Frontal cortex (tissue), 4 donors: ENCODE data around the gene MISP. TPM values are rescaled to one million over a fixed set of nuclear protein-coding genes. Genes with fewer than 3 reads are reported as not detected.

Experiments
- DNase-seq, 2 donors: peaks; one replicate each; pipeline ENCODE4 v3.0.0; 2012; ENCODE audit warnings: low spot score in 2 of 2
- FAIRE-seq: peaks from 2 replicates; lab custom pipeline; 2012; peaks lifted over from hg19 to GRCh38; lab: Jason Lieb, UNC
- total RNA-seq: library from RNA; depleted of rRNA; stranded (reverse); fragments of >200 nt; gene quantifications from one replicate; pipeline ENCODE4 v1.2.3, GENCODE V29; 2014
- donor health status: control.
- donor health status: control.
- donor health status: control.

The MISP gene
- total RNA-seq, 1 donor from 2014 or later: 0.41 TPM

DNA sequence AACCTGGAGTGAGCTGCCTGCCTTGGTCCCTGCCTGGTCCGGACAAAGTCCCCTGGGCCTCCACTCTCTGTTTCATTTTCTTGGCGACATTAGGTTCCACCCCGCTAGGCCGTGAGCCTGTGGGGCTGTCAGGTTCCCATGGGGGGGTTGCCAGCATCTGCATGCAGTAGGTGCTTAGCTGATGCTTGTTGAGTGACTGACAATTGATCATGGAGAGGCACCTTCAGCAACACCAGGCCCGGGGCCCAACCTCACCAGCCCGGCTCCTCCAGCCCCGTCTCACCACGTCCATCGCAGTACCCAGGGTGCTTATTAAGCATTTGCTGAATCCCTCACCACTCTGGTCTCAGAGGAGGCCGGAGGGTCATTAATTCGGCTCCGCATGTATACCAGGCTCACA, 13.4 kb downstream of the MISP start:
- DNase-seq: no peak
- no peak for FAIRE-seq

DNA sequence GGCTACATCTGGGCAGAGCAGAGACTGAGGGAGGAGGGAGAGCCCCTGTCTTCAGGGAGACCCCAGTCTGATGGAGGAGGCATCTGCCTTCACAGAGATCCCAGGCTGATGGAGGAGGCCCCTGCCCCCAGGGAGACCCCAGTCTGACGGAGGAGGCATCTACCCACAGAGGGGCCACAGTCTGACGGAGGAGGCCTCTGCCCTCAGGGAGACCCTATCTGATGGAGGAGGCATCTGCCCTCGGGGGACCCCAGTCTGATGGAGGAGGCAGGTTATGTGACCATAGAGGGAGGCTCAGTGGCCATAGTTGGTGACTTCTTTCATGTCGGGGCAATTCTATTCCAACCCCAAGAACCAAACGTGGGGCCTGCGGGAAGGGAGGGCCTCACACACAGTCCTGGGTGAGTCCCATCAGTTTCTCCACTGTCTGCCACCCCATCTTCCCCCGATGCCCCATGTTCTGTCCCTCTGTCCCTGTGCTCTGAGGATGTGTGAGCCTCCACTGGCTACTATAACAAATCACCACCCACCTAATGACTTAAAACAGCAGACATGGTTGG, 14.3 kb downstream of the MISP start:
- DNase-seq (no peak), FAIRE-seq (no peak)

DNA sequence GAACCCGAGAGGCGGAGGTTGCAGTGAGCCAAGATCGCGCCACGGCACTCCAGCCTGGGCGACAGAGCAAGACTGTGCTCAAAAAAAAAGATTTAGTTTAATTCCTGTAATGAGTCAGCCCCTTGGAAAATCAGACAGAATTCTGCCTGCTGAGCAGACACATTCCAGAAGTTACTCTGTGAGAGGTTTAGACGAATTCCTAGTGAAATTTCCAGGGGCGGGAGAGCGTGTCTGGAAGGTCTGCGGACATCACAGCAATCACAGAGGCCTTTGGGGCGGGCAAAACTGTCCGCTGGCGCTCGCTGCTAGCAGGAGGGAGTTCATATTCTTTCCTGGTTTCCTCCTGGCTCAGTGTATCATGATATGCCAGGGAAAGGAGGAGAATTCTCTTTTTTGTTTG, 17.5 kb downstream of the MISP start:
- FAIRE-seq (no peak), DNase-seq (no peak)

DNA sequence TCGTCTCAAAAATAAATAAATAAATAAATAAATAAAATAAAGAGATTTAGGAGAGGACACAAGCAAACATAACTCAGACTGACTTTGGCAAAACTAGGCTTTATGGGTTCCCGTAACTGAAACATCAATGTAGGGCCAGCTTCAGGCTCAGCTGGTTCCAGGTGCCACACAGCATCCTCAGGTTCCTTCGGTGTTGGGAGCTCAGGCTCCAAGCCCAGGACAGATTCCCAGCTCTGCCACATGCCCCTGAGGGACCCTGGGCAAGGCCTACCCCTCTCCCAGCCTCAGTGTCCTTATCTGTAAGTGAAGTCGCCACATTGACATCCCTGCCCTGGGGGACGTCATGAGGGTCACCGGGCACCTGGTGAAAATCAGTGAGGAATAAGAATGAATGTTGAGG, 18.7 kb downstream of the MISP start:
- no peak for FAIRE-seq
- DNase-seq: no peak

DNA sequence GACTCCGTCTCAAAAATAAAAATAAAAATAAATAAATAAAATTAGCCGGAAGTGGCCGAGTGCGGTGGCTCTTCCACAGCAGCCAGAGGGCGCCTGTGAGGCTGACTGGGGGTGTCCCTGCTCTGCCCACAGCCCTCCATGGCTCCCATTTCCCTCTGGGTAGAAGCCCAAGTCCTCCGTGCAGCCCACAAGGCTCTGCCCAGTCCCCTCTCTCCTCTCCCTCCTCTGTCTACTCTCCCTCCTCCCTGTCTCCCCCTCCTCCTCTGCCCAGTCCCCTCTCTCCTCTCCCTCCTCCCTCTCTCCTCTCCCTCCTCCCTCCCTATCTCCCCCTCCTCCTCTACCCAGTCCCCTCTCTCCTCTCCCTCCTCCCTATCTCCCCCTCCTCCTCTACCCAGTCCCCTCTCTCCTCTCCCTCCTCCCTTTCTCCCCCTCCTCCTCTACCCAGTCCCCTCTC, 20.4 kb downstream of the MISP start:
- FAIRE-seq: no peak
- DNase-seq: no peak

DNA sequence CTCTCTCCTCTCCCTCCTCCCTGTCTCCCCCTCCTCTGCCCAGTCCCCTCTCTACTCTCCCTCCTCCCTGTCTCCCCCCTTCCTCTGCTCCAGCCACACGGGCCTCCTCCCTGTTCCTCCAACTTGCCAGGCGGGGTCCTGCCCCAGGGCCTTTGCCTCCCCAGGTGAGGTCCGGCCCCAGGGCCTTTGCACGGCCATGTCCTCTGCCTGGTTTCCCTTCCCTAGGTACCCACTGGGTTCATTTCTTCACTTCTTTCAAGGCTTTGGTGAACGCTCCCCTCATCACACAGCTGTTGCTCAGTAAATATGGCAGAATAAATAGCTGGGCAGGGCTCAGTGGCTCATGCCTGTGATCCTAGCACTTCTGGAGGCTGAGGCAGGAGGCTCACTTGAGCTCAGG, 21.2 kb downstream of the MISP start:
- DNase-seq: no peak
- FAIRE-seq: no peak

DNA sequence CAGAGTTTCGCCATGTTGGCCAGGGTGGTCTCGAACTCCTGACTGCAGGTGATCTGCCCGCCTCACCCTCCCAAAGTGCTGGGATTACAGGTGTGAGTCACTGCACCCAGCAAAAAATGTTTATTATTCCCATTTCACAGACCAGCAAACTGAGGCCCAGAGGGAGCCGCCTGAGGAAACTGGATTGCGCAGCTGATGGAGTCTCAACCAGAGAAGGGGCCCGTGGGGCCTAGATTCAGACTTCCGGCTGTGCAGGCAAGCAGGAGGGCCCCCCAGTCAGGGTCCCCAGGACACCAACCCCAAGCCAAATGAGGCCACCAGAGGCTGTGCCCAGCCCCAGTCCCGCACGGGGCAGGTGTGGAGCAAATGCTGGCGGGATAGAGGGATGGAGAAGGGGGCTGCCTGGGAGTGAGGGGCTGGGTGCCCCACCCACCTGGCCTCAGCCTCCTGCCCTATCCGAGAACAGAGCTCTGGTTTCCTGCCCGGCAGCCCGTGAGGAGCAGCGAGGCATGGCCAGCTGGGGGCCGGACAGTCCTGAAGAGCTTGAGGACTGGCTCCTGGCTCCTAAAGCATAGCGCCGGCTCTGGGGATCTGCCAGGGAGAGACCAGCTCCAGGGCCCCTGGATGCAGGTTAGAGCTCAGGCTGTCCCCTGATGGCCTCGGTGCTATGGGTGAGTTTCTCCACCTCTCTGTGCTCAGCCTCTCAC, 22.0 kb downstream of the MISP start:
- FAIRE-seq (no peak), DNase-seq (no peak)

DNA sequence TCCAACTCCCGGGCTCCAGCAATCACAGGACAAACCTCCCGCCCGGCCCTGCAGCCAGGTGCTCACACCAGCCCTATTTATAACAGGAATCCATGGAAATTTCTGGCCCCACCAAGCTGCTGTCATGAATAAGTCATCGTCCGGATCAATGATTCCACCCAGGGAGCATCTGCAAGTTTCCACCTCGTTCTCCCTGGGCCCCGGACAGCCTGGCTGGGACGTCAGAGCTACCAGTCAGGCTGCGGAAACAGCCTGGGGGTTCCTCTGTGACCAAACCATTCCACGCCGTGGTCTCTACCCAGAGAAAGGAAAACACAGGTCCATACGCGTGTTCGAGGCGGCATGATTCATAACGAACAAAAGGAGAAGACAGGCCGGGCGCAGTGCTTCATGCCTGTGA, 25.6 kb downstream of the MISP start:
- FAIRE-seq (no peak), DNase-seq (no peak)

DNA sequence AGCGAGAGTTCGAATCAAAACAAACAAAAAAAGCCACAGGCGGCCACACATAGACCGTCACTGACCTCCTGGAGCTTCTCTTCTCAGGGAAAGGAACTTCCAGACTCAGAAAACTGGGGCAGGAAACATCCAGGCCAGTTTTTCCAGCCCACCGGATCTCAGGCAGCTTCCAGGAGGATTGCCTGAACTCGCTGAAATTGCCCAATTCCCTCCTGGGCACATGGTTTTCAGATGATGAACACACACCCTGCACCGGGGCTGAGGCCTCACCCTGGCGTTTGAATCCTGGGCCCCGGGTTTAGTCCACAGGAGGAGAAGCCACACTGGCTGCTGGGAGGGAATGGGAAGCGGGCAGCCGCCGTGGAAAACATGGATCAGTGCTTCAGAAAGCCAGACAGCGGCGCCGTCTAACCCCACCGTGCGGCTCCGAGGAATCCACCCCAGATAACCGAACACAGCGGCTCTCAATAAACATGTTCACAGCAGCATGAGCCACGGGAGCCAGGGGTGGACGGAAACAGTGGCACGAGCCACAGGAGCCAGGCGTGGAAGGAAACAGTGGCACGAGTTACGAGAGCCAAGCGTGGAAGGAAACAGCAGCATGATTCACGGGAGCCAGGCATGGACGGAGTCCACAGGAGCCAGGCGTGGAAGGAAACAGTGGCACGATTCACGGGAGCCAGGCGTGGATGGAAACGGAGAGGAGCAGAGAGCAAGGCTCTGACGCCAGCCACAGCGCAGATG, 28.2 kb downstream of the MISP start:
- DNase-seq: no peak
- no peak for FAIRE-seq

DNA sequence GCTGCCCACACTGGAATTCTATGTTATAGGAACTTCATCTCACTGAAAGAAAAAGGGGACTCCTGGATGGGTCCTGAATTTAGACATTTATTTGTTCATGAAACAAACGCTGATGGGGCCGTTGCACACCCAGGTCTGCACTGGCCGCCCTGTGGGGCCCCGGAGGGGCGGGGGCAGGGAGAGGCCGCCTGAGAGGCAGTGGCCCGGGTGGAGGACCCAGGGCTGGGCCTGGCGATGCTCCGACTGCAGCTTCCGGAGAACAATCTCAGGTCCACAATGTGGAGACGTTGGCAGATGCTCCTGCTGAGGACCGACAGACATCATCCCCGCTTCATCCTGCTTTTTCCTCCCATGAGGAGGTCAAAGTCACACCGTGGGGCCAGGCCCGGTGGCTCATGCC, 30.0 kb downstream of the MISP start:
- no peak for DNase-seq

DNA sequence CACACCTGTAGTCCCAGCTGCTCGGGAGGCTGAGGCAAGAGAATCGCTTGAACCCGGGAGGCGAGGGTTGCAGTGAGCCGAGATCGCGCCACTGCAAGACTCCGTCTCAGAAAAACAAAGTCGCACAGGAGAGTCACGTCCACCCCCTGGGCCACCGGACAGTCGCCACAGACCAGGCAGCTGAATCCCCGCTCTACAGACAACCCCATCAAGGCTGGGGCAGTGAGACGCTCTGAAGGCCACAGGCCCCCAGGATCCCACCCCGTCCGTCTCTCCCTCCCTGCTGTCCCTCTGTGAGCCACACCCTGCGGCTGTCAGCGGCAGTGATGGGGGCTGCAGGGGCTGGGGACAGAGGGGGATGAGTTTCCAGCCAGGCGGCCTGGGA, 30.9 kb downstream of the MISP start:
- FAIRE-seq (no peak), DNase-seq (no peak)

More for the DNA sequence above, 30.0 kb downstream of the MISP start:
- FAIRE-seq: no peak

DNA sequence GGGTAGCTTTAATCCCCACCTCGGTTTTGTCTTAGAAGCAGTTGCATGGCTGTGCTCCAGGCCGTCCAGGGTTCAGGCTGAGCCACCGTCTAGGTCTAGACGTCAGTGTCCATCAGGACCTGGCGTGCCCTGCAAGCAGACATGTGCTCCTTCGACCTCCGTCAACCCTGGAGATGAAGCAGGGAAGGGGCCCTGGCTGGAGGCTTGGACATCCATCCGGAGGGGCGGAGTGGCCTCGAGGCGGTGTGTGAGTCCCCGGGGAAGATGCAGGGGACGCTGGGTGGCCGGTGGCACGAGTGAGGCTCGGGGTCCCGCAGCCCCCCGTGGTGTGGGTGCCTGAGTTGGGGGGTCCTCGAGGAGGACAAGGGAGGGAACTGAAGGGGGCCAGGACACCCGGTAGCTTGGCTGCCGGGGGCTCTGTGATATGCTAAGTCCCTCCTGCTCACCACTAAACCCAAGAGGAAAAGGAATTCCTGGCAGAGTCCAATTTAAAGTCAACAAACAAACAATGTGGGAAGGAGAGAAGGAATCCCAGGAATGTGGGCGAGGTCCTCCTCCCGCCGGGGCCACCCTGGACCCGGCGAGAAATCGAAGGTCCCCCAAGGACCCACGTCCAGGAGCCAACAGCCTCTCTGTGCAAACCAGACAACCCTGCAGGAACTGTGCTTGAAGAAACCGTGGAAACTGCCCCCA, 31.4 kb downstream of the MISP start:
- DNase-seq (no peak), FAIRE-seq (no peak)

DNA sequence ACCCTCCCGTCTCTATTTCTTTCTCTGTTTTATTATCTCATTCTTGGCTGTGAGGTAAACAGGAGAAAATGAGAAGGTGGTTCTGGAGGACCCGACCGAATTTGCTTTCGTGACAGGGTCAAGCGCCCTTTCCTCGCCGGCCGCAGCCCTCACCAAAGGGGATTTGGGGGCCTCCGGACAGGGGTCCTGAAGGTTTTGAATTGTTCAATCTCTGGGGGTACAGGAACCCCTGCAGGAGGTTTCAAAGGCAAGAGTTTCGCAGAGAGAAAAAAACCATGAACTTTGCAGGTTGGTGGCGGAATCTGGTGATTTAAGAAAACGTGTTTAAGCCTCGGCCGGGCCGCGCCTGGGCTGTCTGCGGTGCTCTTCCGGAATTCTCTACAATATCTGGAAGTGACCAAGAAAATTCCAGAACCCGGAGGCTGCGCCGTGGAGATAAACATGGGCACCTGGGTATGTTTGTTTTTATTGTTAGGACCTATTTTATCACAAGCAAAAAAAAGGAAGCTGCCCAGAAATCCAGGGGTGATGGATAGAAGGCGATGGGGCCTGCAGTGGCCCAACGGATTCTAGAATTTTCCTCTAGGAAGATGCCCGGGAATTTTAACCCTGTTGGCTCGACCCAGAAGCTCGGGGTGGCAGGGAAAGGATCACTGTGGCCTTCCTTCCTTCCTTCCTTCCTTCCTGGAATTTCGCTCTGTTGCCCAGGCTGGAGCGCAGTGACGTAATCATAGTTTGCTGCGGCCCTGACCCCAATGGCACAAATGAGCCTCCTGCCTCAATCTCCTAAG, 32.2 kb downstream of the MISP start:
- FAIRE-seq (no peak), DNase-seq (no peak)

DNA sequence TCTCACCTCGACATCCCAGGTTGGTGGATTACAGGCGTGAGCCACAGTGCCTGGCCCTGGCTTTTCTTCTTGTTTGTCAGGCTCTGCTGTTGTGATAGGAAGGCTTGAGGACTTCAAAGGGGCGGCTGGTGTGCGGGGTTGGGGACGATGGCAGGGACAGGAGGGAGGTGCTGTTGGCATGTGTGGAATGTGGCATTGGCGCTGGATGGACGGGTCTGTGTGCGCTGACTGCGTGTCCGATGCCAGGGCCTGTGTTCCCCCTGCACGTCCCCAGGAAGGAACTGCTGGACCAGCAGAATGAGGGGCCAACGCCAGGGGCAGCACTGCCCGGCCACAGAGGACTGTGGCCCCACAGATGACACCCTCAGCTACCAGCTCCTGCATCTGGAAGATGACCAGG, 33.6 kb downstream of the MISP start:
- DNase-seq (no peak), FAIRE-seq (no peak)

DNA sequence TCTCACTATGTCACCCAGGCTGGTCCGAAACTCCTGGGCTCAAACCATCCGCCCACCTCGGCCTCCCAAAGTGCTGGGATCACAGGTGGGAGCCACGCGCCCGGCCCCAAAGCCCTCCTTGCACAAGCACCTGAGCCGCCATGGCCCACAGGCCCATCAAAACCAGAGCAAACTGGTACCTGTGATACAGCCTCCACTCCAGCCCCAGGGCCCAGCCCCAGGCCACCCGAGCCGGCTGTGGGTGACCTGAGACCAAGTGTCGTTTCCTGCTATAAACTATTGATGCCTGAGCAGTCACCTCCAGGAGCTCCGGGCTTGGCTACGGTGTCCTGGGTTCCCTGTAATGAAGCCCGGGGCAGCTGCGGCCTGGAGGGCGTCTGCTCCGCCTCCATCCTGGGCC, 36.6 kb downstream of the MISP start:
- FAIRE-seq: no peak
- no peak for DNase-seq

DNA sequence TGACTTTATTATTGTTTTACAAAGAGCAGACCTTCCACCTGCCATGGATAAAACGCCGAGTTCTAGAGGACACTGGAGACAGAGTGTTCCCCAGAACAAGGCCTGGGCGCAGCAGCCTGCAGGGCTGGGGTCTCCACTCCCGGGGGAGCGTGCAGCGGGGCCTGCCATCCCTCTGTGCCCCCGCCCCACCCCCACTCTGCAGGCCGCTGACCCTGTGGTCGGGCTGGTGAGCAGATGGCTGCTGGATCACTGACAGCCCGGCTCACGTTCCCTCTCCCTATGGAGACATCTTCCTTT, 37.7 kb downstream of the MISP start:
- FAIRE-seq (no peak), DNase-seq (no peak)

DNA sequence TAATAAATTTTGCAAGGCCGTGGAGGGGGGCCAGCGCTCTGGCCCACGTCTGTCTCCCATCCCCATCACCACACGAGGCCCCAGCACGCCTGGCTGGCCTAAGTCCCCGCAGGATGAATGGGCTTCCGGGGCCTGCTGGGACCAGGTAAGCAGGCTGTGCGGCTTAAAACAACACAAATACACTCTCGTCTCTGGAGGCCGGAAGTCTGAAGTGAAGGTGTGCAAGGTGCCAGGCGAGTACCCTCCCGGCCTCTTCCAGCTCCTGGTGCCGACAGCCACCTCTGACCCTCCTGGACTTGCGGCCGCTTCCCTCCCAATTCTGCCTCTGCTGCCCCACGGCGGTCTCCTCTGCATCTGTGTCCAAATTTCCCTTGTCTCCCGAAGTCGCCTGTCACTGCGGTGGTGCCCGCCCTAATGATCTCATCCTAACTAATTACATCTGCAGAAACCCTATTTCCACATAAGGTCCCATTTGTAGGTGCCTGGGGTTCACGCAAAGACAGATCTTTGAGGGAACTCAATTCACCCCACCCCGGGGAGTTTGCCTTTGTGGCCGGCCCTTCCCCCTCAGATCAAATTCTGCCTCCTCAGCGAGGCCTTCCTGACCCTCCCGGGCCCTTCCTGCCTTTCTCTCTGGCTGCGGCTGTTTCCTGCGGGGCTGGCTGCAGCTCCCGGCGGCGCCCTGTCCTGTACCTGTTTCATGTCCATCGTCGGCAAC, 38.2 kb downstream of the MISP start:
- DNase-seq: no peak
- FAIRE-seq: no peak

DNA sequence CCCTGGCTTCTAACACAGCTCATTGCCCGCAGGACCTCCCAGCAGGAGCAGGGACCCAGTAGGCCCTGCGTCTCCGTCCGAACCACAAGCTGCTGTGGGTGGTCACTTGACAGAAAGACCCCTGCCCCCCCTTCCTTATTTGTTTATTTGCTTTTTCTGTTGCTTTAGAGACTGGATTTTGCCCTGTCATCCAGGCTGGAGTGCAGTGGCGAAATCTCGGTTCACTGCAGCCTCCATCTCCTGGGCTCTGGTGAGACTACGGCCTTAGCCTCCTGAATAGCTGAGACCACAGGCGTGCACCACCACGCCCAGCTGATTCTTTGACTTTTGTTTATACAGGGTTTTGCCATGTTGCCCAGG, 38.8 kb downstream of the MISP start:
- no peak for DNase-seq
- FAIRE-seq: no peak

DNA sequence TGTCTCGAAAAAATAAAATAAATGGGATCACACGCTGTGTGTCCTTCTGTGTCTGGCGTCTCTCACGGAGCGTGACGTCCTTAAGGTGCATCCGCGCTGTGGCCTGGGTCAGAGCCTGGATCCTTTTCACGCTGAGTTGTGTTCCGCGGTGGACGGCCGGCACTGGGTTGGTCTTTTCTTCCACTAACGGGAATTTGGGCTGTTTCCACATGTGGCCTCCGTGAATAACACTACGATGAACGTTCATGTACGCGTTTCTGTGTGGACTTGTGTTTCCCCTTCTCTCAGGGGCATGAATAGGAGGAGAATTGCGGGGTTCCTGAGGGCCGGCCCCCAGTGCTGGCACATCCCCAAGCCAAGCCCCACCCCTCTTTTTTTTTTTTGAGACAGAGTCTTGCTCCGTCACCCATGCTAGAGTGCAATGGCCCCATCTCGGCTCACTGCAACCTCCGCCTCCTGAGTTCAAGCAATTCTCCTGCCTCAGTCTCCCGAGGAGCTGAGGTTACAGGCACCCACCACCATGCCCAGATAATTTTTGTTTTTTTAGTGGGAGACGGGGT, 40.2 kb downstream of the MISP start:
- FAIRE-seq: no peak
- no peak for DNase-seq
